SK-N-SH (cell line): Measurements from ENCODE around the gene IDH3G.

Experiments
- CHD2 ChIP-seq: fragments of 150-350 bp; IDR thresholded peaks from 2 replicates; pipeline ENCODE4 v1.6.1; 2018; ENCODE audit warnings: low read length; ENCODE audit not compliant: partially characterized antibody
- CTCF ChIP-seq: fragments of 200-600 bp; sonication (generic); IDR thresholded peaks from 2 replicates; pipeline ENCODE4 v1.6.1; 2017; ENCODE audit warnings: antibody characterized with exemption, mild to moderate bottlenecking, moderate library complexity
- FOXM1 ChIP-seq: IDR thresholded peaks from 2 replicates; pipeline ENCODE4 v1.4.0; 2012; ENCODE audit warnings: low read depth, mild to moderate bottlenecking
- GABPA ChIP-seq: IDR thresholded peaks from 2 replicates; pipeline ENCODE4 v1.4.0; 2012; ENCODE audit warnings: low read depth, mild to moderate bottlenecking
- GATA2 ChIP-seq: sonication (generic); formaldehyde crosslinking; IDR thresholded peaks from 2 replicates; pipeline ENCODE4 v1.5.0; 2020; ENCODE audit warnings: mild to moderate bottlenecking, missing genetic modification reagents
- JUND ChIP-seq: IDR thresholded peaks from 2 replicates; pipeline ENCODE4 v1.4.0; 2012
- MEF2A ChIP-seq: IDR thresholded peaks from 2 replicates; pipeline ENCODE4 v1.4.0; 2012; ENCODE audit warnings: low read depth, borderline replicate concordance
- RAD21 ChIP-seq: IDR thresholded peaks from 2 replicates; pipeline ENCODE4 v1.6.1; 2012; ENCODE audit warnings: mild to moderate bottlenecking, low read length
- RFX5 ChIP-seq: IDR thresholded peaks from 2 replicates; pipeline ENCODE4 v1.6.1; 2012; ENCODE audit warnings: mild to moderate bottlenecking, improper control_type of control experiment, low read length
- SMC3 ChIP-seq: IDR thresholded peaks from 2 replicates; pipeline ENCODE4 v1.6.1; 2012; ENCODE audit warnings: low read depth, low read length, improper control_type of control experiment
- TAF1 ChIP-seq: IDR thresholded peaks from 2 replicates; pipeline ENCODE4 v1.6.1; 2012; ENCODE audit warnings: low read depth, mild to moderate bottlenecking, low read length, moderate library complexity, borderline replicate concordance
- USF2 ChIP-seq: fragments of 150-350 bp; IDR thresholded peaks from 2 replicates; pipeline ENCODE4 v1.6.1; 2017; ENCODE audit warnings: antibody characterized with exemption, low read length, low read depth, borderline replicate concordance

DNA sequence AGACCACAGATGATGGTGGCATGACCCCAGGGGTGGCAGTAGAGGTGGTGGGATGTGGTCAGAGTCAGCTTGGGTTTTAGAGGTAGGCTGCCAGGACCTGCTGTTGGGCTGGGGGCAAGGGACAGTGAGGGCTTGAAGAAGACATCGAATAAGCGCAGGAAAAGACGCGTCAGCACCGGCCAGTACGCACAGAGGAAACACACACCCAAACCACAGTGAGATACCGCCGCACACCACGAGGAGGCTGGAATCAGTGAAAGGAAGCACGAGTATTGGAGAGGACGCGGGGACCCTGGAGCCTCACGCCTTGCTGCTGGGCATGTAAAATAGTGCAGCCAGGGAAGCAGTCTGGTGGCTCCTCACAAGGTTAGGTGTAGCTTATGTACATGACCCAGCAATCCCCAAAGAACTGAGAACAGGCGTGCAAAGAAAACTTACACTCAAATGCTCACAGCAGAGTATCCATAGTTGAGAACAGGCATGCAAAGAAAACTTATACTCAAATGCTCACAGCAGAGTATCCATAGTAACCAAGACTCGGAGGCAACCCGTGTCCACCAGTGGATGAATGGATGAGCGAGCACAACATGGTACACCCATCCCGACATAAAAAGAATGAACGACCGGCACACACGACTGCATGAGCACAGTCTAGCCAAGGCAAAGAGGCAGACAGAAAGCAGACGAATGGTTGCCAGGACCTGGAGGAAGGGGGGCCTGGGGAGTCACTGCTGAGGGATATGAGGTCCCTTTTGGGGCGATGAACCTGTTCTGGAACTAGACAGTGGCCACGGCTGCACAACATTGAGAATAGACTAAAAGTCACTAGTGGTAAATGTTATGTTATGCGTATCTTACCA lies 22.9 kb upstream of the IDH3G start:
- TF ChIP-seq USF2 (no peak), GATA2 (CRISPR knock-in tag) (no peak), FOXM1 (no peak), CTCF (no peak), RAD21 (no peak), SMC3 (no peak), RFX5 (no peak), MEF2A (no peak), GABPA (no peak), TAF1 (no peak), CHD2 (no peak), JUND (no peak)
